Neural cell (in vitro differentiated cells): Measurements from ENCODE around the gene GPRC6A. TPM values are rescaled to one million over a fixed set of nuclear protein-coding genes. Genes with fewer than 3 reads are reported as not detected.
"Not testable (repeated sequence)": the region's sequence is repeated elsewhere in the genome, so short reads cannot be mapped to it uniquely, and the experiment has no call there.

ENCODE experiments used
- H2AFZ ChIP-seq: fragments of 200-600, 300-800 bp; sonication (generic), shearing (Covaris generic); 2 replicates; pipeline ENCODE4 v1.6.0; 2014; ENCODE audit warnings: low read depth, mild to moderate bottlenecking, antibody characterized with exemption, low read length, moderate library complexity
- H3F3A ChIP-seq: fragments of 200-600 bp; shearing (Covaris generic); 2 replicates; pipeline ENCODE4 v1.6.1; 2016; ENCODE audit warnings: mild to moderate bottlenecking, moderate library complexity, mixed read lengths, antibody characterized with exemption, low read length; ENCODE audit not compliant: insufficient read depth, poor library complexity, severe bottlenecking
- H3K27ac ChIP-seq: fragments of 200-600, 300-800 bp; sonication (generic), shearing (Covaris generic); 2 replicates; pipeline ENCODE4 v1.5.1; 2014; ENCODE audit warnings: mild to moderate bottlenecking, low read length, moderate library complexity
- H3K27me3 ChIP-seq: fragments of 300-800, 200-600 bp; sonication (generic), shearing (Covaris generic); 2 replicates; pipeline ENCODE4 v1.6.0; 2014; ENCODE audit warnings: mild to moderate bottlenecking, low read depth, low read length, moderate library complexity; ENCODE audit not compliant: insufficient read depth
- H3K36me3 ChIP-seq: fragments of 300-800, 200-600 bp; sonication (generic), shearing (Covaris generic); 2 replicates; pipeline ENCODE4 v1.5.1; 2014; ENCODE audit warnings: mild to moderate bottlenecking, antibody characterized with exemption, low read length, moderate library complexity; ENCODE audit not compliant: insufficient read depth
- H3K4me2 ChIP-seq: fragments of 300-800, 200-600 bp; sonication (generic), shearing (Covaris generic); 2 replicates; pipeline ENCODE4 v1.6.0; 2014; ENCODE audit warnings: mild to moderate bottlenecking, low read length
- H3K4me3 ChIP-seq: fragments of 300-800, 200-600 bp; sonication (generic), shearing (Covaris generic); 2 replicates; pipeline ENCODE4 v1.5.1; 2014; ENCODE audit warnings: mild to moderate bottlenecking, low read length, moderate library complexity
- H3K79me2 ChIP-seq: fragments of 200-600 bp; shearing (Covaris generic); replicated peaks from 2 replicates; pipeline ENCODE4 v1.6.0; 2014; ENCODE audit warnings: mild to moderate bottlenecking, low read length, moderate library complexity; ENCODE audit not compliant: insufficient read depth
- H3K9ac ChIP-seq: fragments of 300-800, 200-600 bp; sonication (generic), shearing (Covaris generic); 2 replicates; pipeline ENCODE4 v1.6.1; 2016; ENCODE audit warnings: mild to moderate bottlenecking, low read length, mixed read lengths
- H3K9me2 ChIP-seq: fragments of 200-600 bp; shearing (Covaris generic); 2 replicates; pipeline ENCODE4 v1.6.1; 2016; ENCODE audit warnings: mild to moderate bottlenecking, low read length, mixed read lengths; ENCODE audit not compliant: insufficient read depth
- H3K9me3 ChIP-seq: fragments of 200-600, 300-800 bp; sonication (generic), shearing (Covaris generic); 2 replicates; pipeline ENCODE4 v1.6.1; 2016; ENCODE audit warnings: mild to moderate bottlenecking, mixed run types, low read length, moderate library complexity, mixed read lengths
- H4K20me1 ChIP-seq: fragments of 200-600 bp; shearing (Covaris generic); 2 replicates; pipeline ENCODE4 v1.6.1; 2016; ENCODE audit warnings: mild to moderate bottlenecking, mixed run types; ENCODE audit not compliant: insufficient read depth
- CTCF ChIP-seq: fragments of 450-650 bp; IDR thresholded peaks from 2 replicates; pipeline ENCODE4 v1.5.1; 2014; ENCODE audit warnings: antibody characterized with exemption, mild to moderate bottlenecking, moderate library complexity; ENCODE audit not compliant: poor library complexity, severe bottlenecking
- EP300 ChIP-seq: fragments of 450-650 bp; conservative IDR thresholded peaks from 2 replicates; pipeline ENCODE4 v1.6.1; 2014; ENCODE audit warnings: antibody characterized with exemption, mild to moderate bottlenecking, moderate library complexity; ENCODE audit not compliant: poor library complexity, severe bottlenecking
- EZH2 ChIP-seq: fragments of 200-600, 300-800 bp; shearing (Covaris generic), sonication (generic); IDR thresholded peaks from 2 replicates; pipeline ENCODE4 v1.6.1; 2014; ENCODE audit warnings: antibody characterized with exemption, low read length, borderline replicate concordance, mild to moderate bottlenecking; ENCODE audit not compliant: insufficient read depth, poor library complexity, severe bottlenecking
- MXI1 ChIP-seq: fragments of 450-650 bp; conservative IDR thresholded peaks from 2 replicates; pipeline ENCODE4 v1.6.1; 2014; ENCODE audit warnings: antibody characterized with exemption, mild to moderate bottlenecking; ENCODE audit not compliant: poor library complexity, severe bottlenecking
- POLR2AphosphoS5 ChIP-seq: IDR thresholded peaks from 2 replicates; pipeline ENCODE4 v1.6.1; 2012
- RAD21 ChIP-seq: fragments of 450-650 bp; conservative IDR thresholded peaks from 2 replicates; pipeline ENCODE4 v1.6.1; 2014; ENCODE audit warnings: antibody characterized with exemption, mild to moderate bottlenecking, moderate library complexity
- REST ChIP-seq: IDR thresholded peaks from 2 replicates; pipeline ENCODE4 v1.6.1; 2012; ENCODE audit warnings: borderline replicate concordance
- SMC3 ChIP-seq: fragments of 450-650 bp; conservative IDR thresholded peaks from 2 replicates; pipeline ENCODE4 v1.6.1; 2014; ENCODE audit warnings: antibody characterized with exemption, mild to moderate bottlenecking, moderate library complexity; ENCODE audit not compliant: poor library complexity
- TAF1 ChIP-seq: IDR thresholded peaks from 2 replicates; pipeline ENCODE4 v1.6.1; 2012; ENCODE audit warnings: low read depth
- polyA plus RNA-seq: library from polyadenylated mRNA; depleted of rRNA; stranded (reverse); fragments of >200 nt; gene quantifications from 2 replicates; pipeline ENCODE4 v1.2.3, GENCODE V29; 2014

Gene GPRC6A
- polyA plus RNA-seq, 1 donor from 2014 or later = not detected

DNA sequence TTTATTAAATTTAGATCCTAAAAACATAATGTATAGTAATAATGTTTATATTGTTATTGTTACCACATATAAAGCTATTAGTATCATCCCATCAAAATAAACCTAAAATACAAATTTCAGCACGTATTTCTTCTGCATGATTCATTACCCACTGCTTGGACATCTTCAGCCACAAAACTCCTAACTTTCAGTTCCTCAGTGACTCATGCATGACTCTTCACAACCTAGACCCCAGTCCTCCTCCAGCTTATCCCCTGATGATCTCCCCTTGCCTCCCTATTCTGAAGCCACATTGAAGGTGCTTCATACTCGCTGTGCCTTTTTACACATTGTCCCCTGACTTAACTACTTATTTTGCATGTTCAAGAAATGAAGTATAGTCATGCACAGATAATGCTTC, 11.2 kb upstream of the GPRC6A start:
- Histone ChIP-seq H3K4me3 (no peak overlapping the region), H3K9ac (no peak overlapping the region), H3K4me2 (no peak overlapping the region), H3K9me2 (no peaks in the 10 kb centered on the region), H3K27ac (no peak overlapping the region), H3K36me3 (no peaks in the 10 kb centered on the region), H2AFZ (no peak overlapping the region), H3F3A (no peaks in the 10 kb centered on the region), H3K27me3 (no peaks in the 10 kb centered on the region), H3K79me2 (no peaks in the 10 kb centered on the region), H3K9me3 (no peaks in the 10 kb centered on the region), H4K20me1 (no peaks in the 10 kb centered on the region)
- TF ChIP-seq REST (no peak), EZH2 (no peak), SMC3 (no peak), TAF1 (no peak)

DNA sequence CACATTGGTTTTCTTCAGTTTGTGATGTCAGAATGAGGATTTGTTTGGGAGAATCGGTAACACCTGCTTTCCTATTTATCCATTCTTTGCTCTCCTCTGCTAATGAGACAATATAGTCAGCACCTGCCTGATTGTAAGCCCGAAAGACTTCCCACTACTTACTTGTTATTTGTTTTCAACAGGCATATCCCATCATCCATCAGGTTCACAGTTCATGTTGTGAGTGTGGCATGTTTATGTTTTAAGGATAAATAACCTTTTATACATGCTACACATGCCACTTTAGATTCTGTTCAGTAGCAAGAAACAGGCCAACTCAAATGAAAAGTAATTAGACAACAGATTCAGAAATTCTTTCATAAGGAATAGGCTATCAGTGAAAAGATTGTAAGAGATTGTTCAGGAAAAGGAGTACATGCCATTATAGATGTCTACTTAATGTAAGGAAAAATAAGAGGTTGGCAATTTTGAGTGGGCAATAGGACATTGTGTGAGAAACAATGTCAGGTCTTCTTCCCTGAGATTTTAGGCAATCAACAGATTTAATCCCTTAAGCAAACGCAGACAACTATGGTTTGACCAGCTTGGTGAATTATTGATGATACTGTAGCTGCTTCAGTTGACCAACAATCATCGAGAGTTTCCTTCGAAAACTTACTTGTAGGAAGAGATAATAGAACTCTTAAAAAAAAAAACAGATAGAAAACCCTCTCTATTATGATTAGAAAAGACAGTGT, 7.9 kb upstream of the GPRC6A start:
- Histone ChIP-seq H3K27ac (no peak overlapping the region), H3K4me3 (no peak overlapping the region), H3K36me3 (no peaks in the 10 kb centered on the region), H3K79me2 (no peaks in the 10 kb centered on the region), H3K9ac (no peak overlapping the region), H4K20me1 (no peaks in the 10 kb centered on the region), H3K27me3 (no peaks in the 10 kb centered on the region), H3F3A (no peaks in the 10 kb centered on the region), H3K4me2 (no peak overlapping the region), H2AFZ (no peak overlapping the region), H3K9me3 (no peaks in the 10 kb centered on the region), H3K9me2 (no peaks in the 10 kb centered on the region)
- TF ChIP-seq REST (no peak), EP300 (no peak), MXI1 (no peak), EZH2 (no peak), CTCF (no peak), POLR2AphosphoS5 (no peak), SMC3 (no peak), TAF1 (no peak), RAD21 (no peak)

DNA sequence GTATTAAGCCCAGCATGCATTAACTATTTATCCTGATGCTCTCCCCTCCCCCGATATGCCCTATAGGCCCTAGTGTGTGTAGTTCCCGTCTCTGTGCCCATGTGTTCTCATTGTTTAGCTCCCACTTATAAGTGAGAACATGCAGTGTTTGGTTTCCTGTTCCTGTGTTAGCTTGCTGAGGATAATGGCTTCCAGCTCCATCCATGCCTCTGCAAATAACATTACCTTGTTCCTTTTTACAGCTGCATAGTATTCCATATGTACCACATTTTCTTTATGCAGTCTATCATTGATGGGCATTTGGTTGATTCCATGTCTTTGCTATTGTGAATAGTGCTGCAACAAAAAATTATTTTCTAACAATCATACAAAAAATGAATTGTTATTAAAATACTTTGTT, 5.6 kb upstream of the GPRC6A start:
- not testable (repeated sequence) for H3K27me3 ChIP-seq

More for the DNA sequence above, 5.6 kb upstream of the GPRC6A start:
- H3K4me2 ChIP-seq, H3K27ac ChIP-seq, H3K9me3 ChIP-seq, H3F3A ChIP-seq, H2AFZ ChIP-seq, H4K20me1 ChIP-seq, H3K9ac ChIP-seq, H3K79me2 ChIP-seq, H3K4me3 ChIP-seq, H3K9me2 ChIP-seq, H3K36me3 ChIP-seq: not testable (repeated sequence)
